GM19035 (cell line): ENCODE data around the gene HTR7.
"Not testable (repeated sequence)": the region's sequence is repeated elsewhere in the genome, so short reads cannot be mapped to it uniquely, and the experiment has no call there.

Experiments used
- ATAC-seq: cut with Tn5 transposase; IDR thresholded peaks from one replicate; pipeline ENCODE4 v1.9.1; 2021; ENCODE audit not compliant: unreplicated experiment

HTR7 gene

DNA sequence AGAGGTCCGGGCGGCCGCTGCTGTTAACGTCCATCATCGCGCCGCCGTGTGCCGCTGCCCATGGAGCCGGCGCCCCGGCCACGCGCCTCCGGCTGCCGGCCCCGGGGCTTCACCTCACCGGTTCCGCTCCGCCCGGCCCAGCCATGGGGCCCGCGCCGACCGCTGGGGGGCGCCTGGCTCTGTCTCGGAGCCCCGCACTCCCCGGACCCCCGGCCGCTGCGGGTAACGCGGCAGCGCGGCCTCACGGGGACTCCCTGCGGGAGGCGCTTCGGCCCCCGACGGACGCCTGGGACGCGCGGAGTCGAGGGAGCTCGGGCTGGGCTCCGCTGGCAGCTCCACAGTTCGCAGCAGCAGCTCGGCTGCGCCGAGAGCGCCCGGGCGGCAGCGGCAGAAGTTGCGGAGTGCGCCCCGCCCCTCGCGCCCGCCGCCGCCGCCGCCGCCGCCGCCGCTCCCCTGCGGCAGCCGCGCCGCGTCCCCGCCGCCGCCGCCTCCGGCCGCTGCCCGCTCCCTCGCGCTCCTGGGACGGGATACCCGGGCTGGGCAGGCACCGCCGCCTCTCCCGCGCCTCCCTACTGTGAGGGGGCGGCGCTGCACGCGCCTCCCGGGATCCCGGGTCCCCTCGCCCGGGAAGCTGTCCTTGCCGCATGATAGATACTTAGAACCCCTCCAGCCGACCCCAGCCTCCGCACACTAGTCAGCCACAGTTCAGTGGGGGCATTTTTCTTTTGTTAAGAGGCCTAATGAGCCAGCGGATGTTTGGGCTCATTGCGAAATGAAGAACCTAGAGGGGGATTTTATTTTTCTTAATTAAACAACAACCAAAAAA, at the start of gene HTR7:
TSS of gene HTR7 (minus strand) at position 405 of the 826 bp plus-strand sequence. CDS start at position 37, 368 bp downstream.
- ATAC-seq, result peak; percentile 73

DNA sequence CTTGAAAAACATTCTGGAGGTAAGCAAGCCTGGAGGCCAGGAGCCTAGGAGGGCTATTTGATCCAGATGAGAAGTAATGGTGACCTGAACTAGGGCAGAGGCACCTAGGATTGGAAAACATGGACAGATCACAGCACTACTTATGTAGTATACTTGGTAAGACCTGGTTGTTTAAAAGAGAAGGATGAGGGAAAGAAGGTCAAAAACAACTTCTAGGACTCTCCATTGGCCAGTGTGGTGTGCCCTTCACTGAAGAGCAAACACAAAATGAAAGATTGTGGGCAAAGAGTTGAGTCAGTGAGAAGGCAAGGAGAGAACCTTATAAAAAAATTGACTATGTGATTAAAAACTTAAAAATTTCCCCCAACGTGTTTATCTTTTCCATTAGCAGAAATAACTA, 48.8 kb upstream of the HTR7 start:
- ATAC-seq, result no peak

- no peak for ATAC-seq
Measured at GRCh38 chr10:90905925-90906324, 48.1 kb upstream of the HTR7 start.

- ATAC-seq, result not testable (repeated sequence)
Measured at GRCh38 chr10:90896916-90897315, 39.1 kb upstream of the HTR7 start.

- ATAC-seq, result no peak
Measured at GRCh38 chr10:90893190-90893589, 35.4 kb upstream of the HTR7 start.

DNA sequence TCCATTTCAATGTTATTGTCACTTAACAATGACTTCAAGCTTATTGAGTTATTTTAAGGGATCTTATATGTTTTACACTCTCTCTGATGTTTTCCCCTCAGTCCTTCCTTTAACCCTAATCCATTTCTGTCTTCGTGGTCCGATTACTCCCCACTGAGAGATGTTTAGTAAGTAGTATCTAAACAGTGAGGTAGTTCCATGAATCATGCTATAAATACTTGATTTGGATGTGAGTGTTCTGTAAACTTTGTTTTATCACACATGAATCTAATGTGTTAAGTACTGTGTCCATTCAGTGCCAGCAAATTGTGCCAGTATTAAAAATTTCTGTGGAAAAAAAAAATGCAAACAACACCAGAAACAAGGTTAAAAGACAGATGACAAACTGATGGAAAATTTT, 32.5 kb upstream of the HTR7 start:
- ATAC-seq, result no peak

DNA sequence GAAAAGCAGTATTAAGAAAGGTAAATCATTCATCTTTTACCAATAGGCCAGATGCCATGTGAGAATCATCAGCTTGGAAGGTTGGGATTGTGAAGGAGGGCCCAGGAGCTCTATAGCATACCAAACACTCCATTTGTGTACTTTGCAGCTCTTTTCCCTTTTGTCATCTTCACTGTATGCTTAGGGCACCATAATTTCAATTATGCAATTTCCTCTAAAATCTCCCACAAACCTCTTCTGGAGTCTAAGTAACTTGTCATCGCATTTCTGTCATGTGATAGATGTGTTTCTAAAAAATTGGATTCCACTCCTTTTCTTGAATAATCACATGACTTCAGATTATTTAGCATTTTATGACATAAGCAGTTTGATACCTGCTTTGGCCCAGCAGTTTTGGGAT, 31.8 kb upstream of the HTR7 start:
- no peak for ATAC-seq

GRCh38 chr10:90888387-90888786, 30.5 kb upstream of the HTR7 start:
- ATAC-seq, result no peak

- no peak for ATAC-seq
Measured at GRCh38 chr10:90887555-90887954, 29.7 kb upstream of the HTR7 start.

DNA sequence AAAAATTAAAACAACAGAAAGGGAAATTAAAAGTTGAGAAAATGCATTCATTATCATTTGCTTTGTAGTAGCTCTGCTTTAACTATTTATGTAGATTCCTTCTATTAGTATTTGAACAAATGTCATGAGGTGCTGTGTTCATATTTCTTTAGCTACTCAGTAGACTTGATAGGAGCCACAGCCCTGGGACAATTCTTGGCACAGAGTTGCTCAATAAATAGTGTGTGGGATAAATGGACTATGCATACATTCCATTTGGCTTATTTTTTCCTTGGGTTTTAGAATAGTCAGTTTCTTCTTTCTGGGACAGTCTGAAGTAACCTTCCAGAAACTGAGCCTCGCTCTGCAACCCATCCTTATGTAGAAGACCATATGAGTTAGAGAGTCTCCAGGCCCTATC, 27.3 kb upstream of the HTR7 start:
- no peak for ATAC-seq

DNA sequence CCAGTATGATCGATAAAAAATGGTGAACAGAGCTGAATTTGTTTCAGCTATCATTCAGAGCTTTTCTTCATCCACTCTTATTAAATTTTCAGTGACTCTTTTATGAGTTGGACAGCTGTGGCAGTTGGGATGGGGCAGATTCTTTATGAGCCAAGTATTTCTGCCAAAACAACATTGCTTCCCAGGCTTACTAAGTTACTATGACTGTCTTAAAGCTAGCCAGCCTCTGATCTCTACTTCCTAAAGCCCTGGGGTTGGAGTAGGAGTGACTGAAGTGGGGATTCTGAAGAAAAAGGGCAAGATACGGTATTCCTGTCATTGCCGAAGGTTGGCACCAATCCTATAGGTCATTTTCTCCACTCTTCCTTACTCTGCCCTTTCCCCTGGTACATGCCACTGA, 26.6 kb upstream of the HTR7 start:
- ATAC-seq, result no peak

DNA sequence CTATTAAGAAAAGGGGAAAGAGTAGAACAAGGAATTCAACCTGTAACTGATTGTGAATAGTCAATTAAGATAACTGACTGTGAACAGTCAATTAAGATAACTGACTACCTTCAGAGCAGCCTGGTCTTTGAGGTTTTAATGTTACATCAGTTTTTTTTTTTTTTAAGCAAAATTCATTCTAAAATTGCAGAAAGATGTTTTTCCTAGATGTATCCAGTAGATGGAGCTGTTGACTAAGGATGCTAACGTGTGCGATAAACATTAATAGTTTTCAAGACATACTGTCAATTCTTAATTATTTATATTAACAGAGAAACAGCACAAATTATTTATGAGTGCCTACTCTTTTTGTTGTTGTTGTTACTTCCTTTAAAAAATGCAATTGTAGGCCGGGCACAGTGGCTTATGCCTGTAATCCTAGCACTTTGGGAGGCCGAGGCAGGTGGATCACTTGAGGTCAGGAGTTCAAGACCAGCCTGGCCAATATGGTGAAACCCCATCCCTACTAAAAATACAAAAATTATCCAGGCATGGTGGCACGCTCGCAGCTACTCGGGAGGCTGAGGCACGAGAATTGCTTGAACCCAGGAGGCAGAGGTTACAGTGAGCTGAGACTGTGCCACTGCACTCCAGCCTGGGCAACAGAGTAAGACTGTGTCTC, 22.4 kb upstream of the HTR7 start:
- ATAC-seq, result not testable (repeated sequence)

GRCh38 chr10:90879062-90879461, 21.2 kb upstream of the HTR7 start:
- ATAC-seq, result no peak

- ATAC-seq, result peak; percentile 8
Measured at GRCh38 chr10:90872648-90873020, 14.8 kb upstream of the HTR7 start.

GRCh38 chr10:90871766-90872647, 14.2 kb upstream of the HTR7 start, which contains the start of gene RPP30:
TSS of gene RPP30 (plus strand) at chr10:90871974. CDS start at chr10:90871987, 13 bp downstream.
- ATAC-seq, result peak; percentile 99

DNA sequence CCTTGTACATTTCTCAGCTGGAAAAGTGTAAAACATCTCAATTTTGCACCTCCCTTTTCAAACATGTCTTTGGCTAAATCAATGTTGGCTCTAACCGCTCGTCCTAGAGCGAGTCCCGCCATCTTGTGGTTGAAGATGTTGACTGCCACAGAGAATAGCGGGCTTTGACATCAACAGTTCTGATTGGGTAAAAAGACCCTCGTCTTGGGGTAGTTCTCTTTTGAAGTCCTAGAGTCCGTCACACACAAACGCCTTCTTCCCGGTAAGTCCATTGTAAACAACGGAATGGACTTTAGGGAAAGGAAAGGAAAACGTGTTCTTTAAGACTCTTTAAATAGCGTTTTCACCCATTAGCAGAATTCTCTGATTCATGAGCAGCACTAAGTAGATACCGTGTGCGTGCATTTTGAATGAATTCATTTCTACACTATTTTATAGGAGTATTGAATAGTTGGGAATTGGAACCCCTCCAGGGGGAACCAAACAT, 13.5 kb upstream of the HTR7 start:
- peak; percentile 59 for ATAC-seq

DNA sequence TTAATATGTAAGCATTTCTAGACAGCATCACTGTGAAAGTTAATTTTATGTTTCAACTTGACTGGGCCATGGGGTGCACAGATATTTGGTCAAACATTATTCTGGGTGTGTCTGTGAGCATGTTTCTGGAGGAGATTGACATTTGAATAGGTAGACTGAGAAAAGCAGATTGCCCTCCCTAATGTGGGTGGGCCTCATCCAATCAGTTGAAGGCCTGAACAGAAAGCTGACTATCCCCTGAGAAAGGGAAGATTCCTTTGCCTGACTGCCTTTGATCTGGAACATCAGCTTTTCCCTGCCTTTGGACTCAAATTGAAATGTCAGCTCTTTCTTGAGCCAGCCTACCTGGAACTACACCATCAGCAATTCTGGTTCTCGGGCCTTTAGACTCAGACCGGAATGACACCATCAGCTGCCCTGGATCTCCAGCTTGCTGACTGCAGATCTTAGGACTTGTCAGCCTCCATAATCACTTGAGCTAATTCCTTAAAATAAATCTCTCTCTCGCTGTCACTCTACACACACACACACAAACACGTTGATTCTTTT, 8.3 kb upstream of the HTR7 start:
- no peak for ATAC-seq

- no peak for ATAC-seq
Measured at GRCh38 chr10:90865401-90865800, 7.6 kb upstream of the HTR7 start.

DNA sequence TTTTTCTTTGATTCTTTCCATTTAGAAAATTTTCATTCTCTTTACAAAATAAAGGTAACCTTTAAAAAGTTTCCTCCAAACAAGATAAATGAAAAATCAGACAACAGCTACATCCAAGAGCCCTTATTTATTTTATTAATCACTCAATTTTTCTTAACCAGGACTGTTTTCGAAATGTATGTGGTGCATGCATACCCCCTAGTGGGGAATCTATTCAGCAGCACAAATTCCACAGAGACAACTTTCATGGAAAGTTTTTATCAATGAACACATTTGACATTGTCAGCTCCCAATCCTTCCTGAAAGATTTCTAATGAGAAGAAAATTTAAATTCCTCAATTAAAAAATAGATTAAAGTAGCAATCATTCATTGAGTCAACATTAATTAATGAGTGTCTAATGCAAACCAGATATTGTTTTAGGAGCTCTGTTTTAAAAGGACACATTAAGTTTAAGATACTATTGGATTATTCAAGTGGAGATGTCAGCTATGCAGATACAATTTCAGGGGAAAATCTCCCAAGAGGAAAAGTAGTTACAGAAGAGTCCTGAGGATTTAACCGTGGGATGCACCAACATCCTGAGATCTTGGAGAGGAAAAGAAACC, 5.2 kb upstream of the HTR7 start:
- no peak for ATAC-seq

DNA sequence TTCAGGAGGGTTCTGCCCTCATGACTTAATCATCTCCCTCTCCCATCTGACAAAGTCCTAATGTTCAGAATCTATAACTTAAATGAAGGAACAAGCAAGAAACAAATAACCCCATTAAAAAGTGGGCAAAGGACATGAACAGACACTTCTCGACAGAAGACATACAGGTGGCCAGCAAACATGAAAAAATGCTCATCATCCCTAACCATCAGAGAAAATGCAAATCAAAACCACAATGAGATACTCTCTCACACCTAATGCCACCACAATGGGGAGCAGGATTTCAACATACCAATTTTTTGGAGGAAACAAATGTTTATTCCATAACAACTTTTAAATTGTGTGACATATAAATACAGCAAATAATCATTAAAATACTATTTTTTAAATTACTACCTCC, 3.0 kb upstream of the HTR7 start:
- no peak for ATAC-seq
